Progenitor cell of endocrine pancreas (in vitro differentiated cells): ENCODE data around the gene KRTAP10-8. TPM values are rescaled to one million over a fixed set of nuclear protein-coding genes. Genes with fewer than 3 reads are reported as not detected.

Experiments
- DNase-seq: peaks from one replicate; pipeline ENCODE4 v3.0.0; 2021; ENCODE audit warnings: low spot score; ENCODE audit not compliant: unreplicated experiment
- H3K27ac Mint-ChIP-seq: 2 replicates; pipeline ENCODE4 v1.8.0; 2021; ENCODE audit warnings: mild to moderate bottlenecking, moderate library complexity, mixed read lengths
- H3K27me3 Mint-ChIP-seq: 2 replicates; pipeline ENCODE4 v1.8.0; 2021; ENCODE audit warnings: mixed read lengths
- H3K36me3 Mint-ChIP-seq: 2 replicates; pipeline ENCODE4 v1.8.0; 2022; ENCODE audit warnings: mixed read lengths; ENCODE audit not compliant: insufficient read depth
- H3K4me1 Mint-ChIP-seq: 2 replicates; pipeline ENCODE4 v1.8.0; 2021; ENCODE audit warnings: low read depth, mixed read lengths
- H3K4me3 Mint-ChIP-seq: 2 replicates; pipeline ENCODE4 v1.8.0; 2021; ENCODE audit warnings: low read depth, mild to moderate bottlenecking, moderate library complexity, mixed read lengths
- H3K9me3 Mint-ChIP-seq: 2 replicates; pipeline ENCODE4 v1.8.0; 2021; ENCODE audit warnings: low read depth, mixed read lengths
- CTCF ChIP-seq: fragments of 200-600 bp; sonication (generic); IDR thresholded peaks from one replicate; pipeline ENCODE4 v1.5.0; 2021; ENCODE audit warnings: antibody characterized with exemption, mild to moderate bottlenecking; ENCODE audit not compliant: unreplicated experiment
- total RNA-seq: library from RNA; stranded (reverse); gene quantifications from 2 replicates; pipeline ENCODE4 v1.2.1, GENCODE V29; 2021

The KRTAP10-8 gene
- total RNA-seq, 1 donor from 2014 or later: not detected

DNA sequence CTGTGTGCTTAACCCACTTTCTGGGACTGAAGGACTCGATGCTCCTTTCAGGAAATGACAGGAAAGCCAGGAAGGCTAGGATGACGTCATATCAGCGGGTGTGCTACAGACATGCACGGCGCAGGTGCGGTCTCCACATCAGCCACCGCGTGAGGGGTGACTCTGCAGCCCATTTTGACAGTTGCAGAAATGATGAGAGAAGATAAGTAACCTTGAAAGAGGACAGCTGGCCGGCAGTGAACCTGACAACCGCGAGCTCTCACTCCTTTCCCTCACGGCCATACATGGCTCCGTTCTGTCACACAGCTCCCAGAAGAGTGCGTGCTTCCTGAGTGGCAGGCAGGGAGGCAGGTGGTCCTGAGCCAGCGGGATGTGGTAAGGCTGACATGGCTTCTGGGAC is 29.8 kb upstream of the KRTAP10-8 start:
- no peak overlapping the region for H3K27ac Mint-ChIP-seq
- peaks cover 15% of the 10 kb centered on the region for H3K27me3 Mint-ChIP-seq
- no peak for TF ChIP-seq CTCF
- peaks cover 23% of the 10 kb centered on the region for H3K9me3 Mint-ChIP-seq
- no peaks in the 10 kb centered on the region for H3K4me1 Mint-ChIP-seq
- H3K4me3 Mint-ChIP-seq: no peak overlapping the region
- no peak for DNase-seq
- H3K36me3 Mint-ChIP-seq: peaks cover 2% of the 10 kb centered on the region

GRCh38 chr21:44583089-44583799 is 28.6 kb upstream of the KRTAP10-8 start:
- Mint-ChIP-seq H3K9me3 (peaks cover 20% of the 10 kb centered on the region), H3K27ac (no peak overlapping the region), H3K27me3 (peaks cover 15% of the 10 kb centered on the region), H3K4me1 (no peaks in the 10 kb centered on the region), H3K4me3 (no peak overlapping the region), H3K36me3 (peaks cover 2% of the 10 kb centered on the region)
- no peak for TF ChIP-seq CTCF
- no peak for DNase-seq

DNA sequence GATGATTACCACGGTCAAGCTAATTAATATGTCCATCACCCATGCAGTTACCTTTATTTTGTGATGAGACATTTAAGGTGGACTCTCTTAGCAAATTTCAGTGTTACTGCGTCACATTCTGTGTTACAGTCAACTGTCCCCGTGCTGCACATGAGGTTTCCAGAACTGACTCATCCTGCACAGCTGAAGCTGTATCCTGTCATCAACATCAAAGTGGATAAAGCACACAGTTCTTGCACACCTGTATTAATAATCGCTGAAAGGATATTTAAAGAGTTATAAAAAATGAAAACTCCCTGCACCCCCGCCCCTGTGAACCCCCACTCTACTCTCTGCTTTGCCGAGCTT is 28.1 kb upstream of the KRTAP10-8 start:
- DNase-seq: no peak
- Mint-ChIP-seq H3K36me3 (peaks cover 2% of the 10 kb centered on the region), H3K4me3 (no peak overlapping the region), H3K9me3 (peaks cover 19% of the 10 kb centered on the region), H3K27me3 (peaks cover 15% of the 10 kb centered on the region), H3K4me1 (no peaks in the 10 kb centered on the region), H3K27ac (no peak overlapping the region)
- TF ChIP-seq CTCF: no peak

- TF ChIP-seq CTCF: no peak
- DNase-seq: no peak
- H3K27me3 Mint-ChIP-seq: peaks cover 15% of the 10 kb centered on the region
- no peaks in the 10 kb centered on the region for H3K4me1 Mint-ChIP-seq
- peaks cover 2% of the 10 kb centered on the region for H3K36me3 Mint-ChIP-seq
- no peak overlapping the region for H3K27ac Mint-ChIP-seq
- H3K4me3 Mint-ChIP-seq: no peak overlapping the region
- peaks cover 19% of the 10 kb centered on the region for H3K9me3 Mint-ChIP-seq
Observed at GRCh38 chr21:44585892-44586291, 26.0 kb upstream of the KRTAP10-8 start.

DNA sequence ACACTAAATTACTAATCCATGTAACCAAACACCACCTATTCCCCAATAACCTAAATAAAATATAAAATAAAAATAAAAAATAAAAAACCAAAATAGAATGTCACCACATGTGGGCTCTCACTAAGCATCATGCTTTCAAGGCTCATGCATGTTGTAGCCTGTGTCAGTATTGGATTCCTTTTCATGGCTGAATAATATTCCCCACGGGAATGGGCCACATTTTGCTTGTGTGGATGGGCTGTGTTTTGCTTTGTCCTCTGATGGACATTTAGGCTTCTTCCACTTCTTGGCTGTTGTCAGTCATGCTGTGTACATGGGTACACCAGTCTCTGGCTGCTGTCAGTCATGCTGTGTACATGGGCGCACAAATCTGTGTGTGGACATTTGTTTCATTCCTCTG is 22.8 kb upstream of the KRTAP10-8 start:
- DNase-seq: no peak
- H3K4me3 Mint-ChIP-seq: no peak overlapping the region
- no peak overlapping the region for H3K27ac Mint-ChIP-seq
- H3K4me1 Mint-ChIP-seq: peaks cover 7% of the 10 kb centered on the region
- H3K36me3 Mint-ChIP-seq: no peaks in the 10 kb centered on the region
- peaks cover 12% of the 10 kb centered on the region for H3K9me3 Mint-ChIP-seq
- no peak for TF ChIP-seq CTCF
- H3K27me3 Mint-ChIP-seq: peaks cover 8% of the 10 kb centered on the region
